ENCODE data around the gene KAT2A. TPM values are rescaled to one million over a fixed set of nuclear protein-coding genes. Genes with fewer than 3 reads are reported as not detected.
A peak's percentile ranks its signal among the peaks of the same experiment; 100 is the strongest.
"Not testable (repeated sequence)": the region's sequence is repeated elsewhere in the genome, so short reads cannot be mapped to it uniquely, and the experiment has no call there.

KAT2A gene
- total RNA-seq, 3 donors from 2014 or later = 22.7 to 55.8 (median 54.4) TPM

GRCh38 chr17:42153919-42154742 is 33.0 kb upstream of the KAT2A start:
- H3K27ac ChIP-seq = peak overlapping the region; percentile 87 to 91
- H3K36me3 ChIP-seq = no peaks in the 10 kb centered on the region
- TF ChIP-seq POLR2A (IDR thresholded peaks at IDR 0.05) = no peak
- TF ChIP-seq POLR2AphosphoS5 (IDR thresholded peaks at IDR 0.05) = no peak
- TF ChIP-seq CTCF (IDR thresholded peaks at IDR 0.05) = no peak
- no peaks in the 10 kb centered on the region for H3K9me3 ChIP-seq
- no peaks in the 10 kb centered on the region for H3K27me3 ChIP-seq
- peaks cover 4 to 15% of the 10 kb centered on the region in 2 donors for H3K4me1 ChIP-seq
- peak overlapping the region; percentile 97 to 99 (median 97) for H3K4me3 ChIP-seq
- intact Hi-C loops (cut with DNase I; ENCODE audit: low total_unique reads) = no loop called here
- DNase-seq (ENCODE audit: low spot score in 2 of 2) = no peak

GRCh38 chr17:42146911-42147607 is 25.9 kb upstream of the KAT2A start:
- H3K36me3 ChIP-seq = no peaks in the 10 kb centered on the region
- intact Hi-C loops (cut with DNase I; ENCODE audit: low total_unique reads) = no loop called here
- H3K9me3 ChIP-seq = no peaks in the 10 kb centered on the region
- no peak overlapping the region for H3K27ac ChIP-seq
- TF ChIP-seq CTCF (IDR thresholded peaks at IDR 0.05) = no peak
- no peak for TF ChIP-seq POLR2AphosphoS5 (IDR thresholded peaks at IDR 0.05)
- TF ChIP-seq POLR2A (IDR thresholded peaks at IDR 0.05) = no peak
- H3K27me3 ChIP-seq = no peaks in the 10 kb centered on the region
- no peak for DNase-seq (ENCODE audit: low spot score in 2 of 2)
- H3K4me1 ChIP-seq = no peaks in the 10 kb centered on the region
- H3K4me3 ChIP-seq = no peak overlapping the region

- H3K27ac ChIP-seq = not testable (repeated sequence)
Measured at GRCh38 chr17:42143138-42143537, 22.0 kb upstream of the KAT2A start.

GRCh38 chr17:42142371-42142896 is 21.3 kb upstream of the KAT2A start:
- no peak overlapping the region for H3K4me3 ChIP-seq
- H3K27me3 ChIP-seq = no peaks in the 10 kb centered on the region
- no peak for DNase-seq (ENCODE audit: low spot score in 2 of 2)
- no peaks in the 10 kb centered on the region for H3K4me1 ChIP-seq
- intact Hi-C loops (cut with DNase I; ENCODE audit: low total_unique reads) = no loop called here
- TF ChIP-seq POLR2AphosphoS5 (IDR thresholded peaks at IDR 0.05) (no peak), POLR2A (IDR thresholded peaks at IDR 0.05) (no peak), CTCF (IDR thresholded peaks at IDR 0.05) (no peak)
- H3K36me3 ChIP-seq = no peaks in the 10 kb centered on the region
- H3K9me3 ChIP-seq = no peaks in the 10 kb centered on the region
- H3K27ac ChIP-seq = peak overlapping the region in 1 of 2 donors; percentile 30

More at GRCh38 chr17:42143138-42143537, 22.0 kb upstream of the KAT2A start:
- H3K9me3 ChIP-seq; DNase-seq (ENCODE audit: low spot score in 2 of 2); H3K4me1 ChIP-seq; H3K27me3 ChIP-seq; H3K36me3 ChIP-seq; H3K4me3 ChIP-seq; intact Hi-C loops (cut with DNase I; ENCODE audit: low total_unique reads): not testable (repeated sequence)

GRCh38 chr17:42141382-42141781 is 20.2 kb upstream of the KAT2A start:
- TF ChIP-seq CTCF (IDR thresholded peaks at IDR 0.05) = no peak
- Histone ChIP-seq H3K4me1 (no peaks in the 10 kb centered on the region), H3K36me3 (no peaks in the 10 kb centered on the region), H3K27ac (no peak overlapping the region), H3K4me3 (no peak overlapping the region), H3K9me3 (no peaks in the 10 kb centered on the region), H3K27me3 (no peaks in the 10 kb centered on the region)
- intact Hi-C loops (cut with DNase I; ENCODE audit: low total_unique reads) = no loop called here
- DNase-seq (ENCODE audit: low spot score in 2 of 2) = no peak

GRCh38 chr17:42140690-42141089 is 19.5 kb upstream of the KAT2A start:
- DNase-seq (ENCODE audit: low spot score in 2 of 2); H3K4me1 ChIP-seq; H3K27me3 ChIP-seq; H3K4me3 ChIP-seq; H3K9me3 ChIP-seq; H3K27ac ChIP-seq; H3K36me3 ChIP-seq; intact Hi-C loops (cut with DNase I; ENCODE audit: low total_unique reads): not testable (repeated sequence)

All from breast epithelium (tissue), 4 donors.